ENCODE measurements around the gene DGKZ.

DNA sequence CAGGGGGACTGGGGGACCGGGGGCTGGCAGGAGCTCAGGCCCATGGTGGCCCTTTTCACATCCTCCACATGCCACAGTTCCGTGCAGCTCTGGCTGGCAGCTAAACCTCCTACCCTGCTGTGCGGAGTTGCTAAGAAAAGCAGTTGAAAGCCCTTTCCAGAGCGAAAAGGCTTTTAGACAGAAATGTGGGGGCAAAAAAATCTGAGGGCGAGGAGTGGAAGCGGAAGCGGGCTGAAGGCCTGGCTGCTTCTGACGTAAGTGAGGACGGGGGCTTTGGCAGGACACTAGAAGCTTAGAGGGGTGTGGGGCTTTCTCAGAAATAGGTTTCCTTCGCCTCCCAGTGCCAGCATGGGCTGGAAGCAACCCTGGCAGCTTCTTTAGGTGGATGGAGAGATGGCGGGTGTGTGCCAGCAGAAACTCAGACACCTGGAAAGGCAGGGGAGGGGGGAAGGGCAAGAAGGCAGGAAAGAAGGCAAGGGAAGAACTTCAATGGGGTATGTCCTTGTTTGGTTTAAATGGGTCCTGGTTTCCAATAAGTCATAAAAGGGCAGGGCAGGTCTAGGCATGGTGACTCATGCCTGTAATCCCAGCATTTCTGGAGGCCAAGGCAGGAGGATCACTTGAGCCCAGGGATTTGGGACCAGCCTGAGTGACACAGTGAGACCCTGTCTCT lies 11.2 kb upstream of the DGKZ start:
- no peak for TF ChIP-seq POLR2A (IDR thresholded peaks at IDR 0.05)
- TF ChIP-seq, protein P1, sequence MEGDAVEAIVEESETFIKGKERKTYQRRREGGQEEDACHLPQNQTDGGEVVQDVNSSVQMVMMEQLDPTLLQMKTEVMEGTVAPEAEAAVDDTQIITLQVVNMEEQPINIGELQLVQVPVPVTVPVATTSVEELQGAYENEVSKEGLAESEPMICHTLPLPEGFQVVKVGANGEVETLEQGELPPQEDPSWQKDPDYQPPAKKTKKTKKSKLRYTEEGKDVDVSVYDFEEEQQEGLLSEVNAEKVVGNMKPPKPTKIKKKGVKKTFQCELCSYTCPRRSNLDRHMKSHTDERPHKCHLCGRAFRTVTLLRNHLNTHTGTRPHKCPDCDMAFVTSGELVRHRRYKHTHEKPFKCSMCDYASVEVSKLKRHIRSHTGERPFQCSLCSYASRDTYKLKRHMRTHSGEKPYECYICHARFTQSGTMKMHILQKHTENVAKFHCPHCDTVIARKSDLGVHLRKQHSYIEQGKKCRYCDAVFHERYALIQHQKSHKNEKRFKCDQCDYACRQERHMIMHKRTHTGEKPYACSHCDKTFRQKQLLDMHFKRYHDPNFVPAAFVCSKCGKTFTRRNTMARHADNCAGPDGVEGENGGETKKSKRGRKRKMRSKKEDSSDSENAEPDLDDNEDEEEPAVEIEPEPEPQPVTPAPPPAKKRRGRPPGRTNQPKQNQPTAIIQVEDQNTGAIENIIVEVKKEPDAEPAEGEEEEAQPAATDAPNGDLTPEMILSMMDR (IDR thresholded peaks at IDR 0.05) = no peak

Data from lower leg skin (tissue), 3 donors.